GOT3 (cell line): ENCODE results near the gene AKT1S1.

ENCODE experiments used
- DNase-seq: peaks from one replicate; lab custom pipeline; 2025; ENCODE audit warnings: mixed read lengths; lab: John Stamatoyannopoulos, UW

AKT1S1 gene

GRCh38 chr19:49883094-49883493 lies 5.9 kb upstream of the AKT1S1 start:
- DNase-seq, result no peak

- no peak for DNase-seq
These were observed 5.5 kb upstream of the AKT1S1 start for GRCh38 chr19:49882643-49883042.

- DNase-seq, result no peak
These were observed 4.7 kb upstream of the AKT1S1 start for GRCh38 chr19:49881672-49882394.

DNA sequence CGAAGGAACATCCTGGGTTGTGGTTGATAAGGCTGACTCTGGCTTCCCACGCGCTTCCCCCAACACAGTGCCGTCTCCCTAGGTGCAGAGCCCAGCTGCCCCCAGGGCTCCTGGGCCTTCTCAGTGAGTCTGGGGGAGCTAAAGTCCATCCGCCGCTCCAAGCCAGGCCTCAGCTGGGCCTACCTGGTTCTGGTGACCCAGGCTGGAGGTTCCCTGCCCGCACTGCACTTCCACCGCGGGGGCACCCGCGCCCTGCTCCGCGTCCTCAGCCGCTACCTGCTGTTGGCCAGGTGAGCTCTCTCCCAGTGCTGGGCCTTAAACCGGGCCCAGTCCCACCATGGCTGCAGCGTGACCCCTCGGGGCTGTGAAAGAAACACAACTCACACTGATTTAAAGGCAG lies 4.0 kb upstream of the AKT1S1 start:
- DNase-seq, result no peak

DNA sequence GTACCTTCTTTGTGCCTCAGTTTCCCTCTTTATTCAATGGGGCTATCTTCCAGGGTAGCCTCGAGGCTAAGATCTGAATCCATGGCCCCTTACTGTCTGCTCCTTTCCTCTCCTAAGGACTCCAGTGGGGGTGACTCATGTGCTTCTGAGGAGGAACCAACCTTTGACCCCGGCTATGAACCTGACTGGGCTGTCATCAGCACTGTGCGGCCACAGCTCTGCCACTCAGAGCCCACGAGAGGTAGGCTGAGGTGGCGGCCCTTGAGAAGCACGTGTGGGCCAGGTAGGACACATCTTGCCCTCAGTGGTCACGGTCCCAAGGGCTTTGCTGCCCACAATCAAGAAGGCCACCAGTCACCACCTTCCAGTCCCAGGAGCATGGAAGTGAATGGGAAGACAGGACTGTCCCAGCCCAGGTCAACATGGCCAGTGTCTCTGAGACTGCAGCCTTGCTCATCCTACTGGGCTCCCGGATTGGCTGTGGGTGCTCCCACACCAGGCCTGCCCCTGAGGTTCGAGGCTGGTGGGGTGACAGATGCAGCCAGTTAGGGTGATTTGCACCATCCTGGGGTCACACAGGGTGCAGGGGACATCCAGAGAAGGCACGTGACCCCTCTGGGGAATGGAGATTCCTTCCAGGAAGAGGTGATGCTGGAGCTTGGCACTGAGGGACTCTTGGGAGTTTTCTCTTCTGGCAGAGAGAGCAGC lies 3.2 kb upstream of the AKT1S1 start:
- no peak for DNase-seq

GRCh38 chr19:49879243-49879963 lies 2.2 kb upstream of the AKT1S1 start:
- no peak for DNase-seq

GRCh38 chr19:49878744-49879070 lies 1.6 kb upstream of the AKT1S1 start:
- DNase-seq, result no peak

GRCh38 chr19:49877879-49878743 lies 956 bp upstream of the AKT1S1 start:
- peak; percentile 92 for DNase-seq

- DNase-seq, result peak; percentile 90
These were observed 634 bp downstream of the AKT1S1 start for GRCh38 chr19:49876422-49877019.

DNA sequence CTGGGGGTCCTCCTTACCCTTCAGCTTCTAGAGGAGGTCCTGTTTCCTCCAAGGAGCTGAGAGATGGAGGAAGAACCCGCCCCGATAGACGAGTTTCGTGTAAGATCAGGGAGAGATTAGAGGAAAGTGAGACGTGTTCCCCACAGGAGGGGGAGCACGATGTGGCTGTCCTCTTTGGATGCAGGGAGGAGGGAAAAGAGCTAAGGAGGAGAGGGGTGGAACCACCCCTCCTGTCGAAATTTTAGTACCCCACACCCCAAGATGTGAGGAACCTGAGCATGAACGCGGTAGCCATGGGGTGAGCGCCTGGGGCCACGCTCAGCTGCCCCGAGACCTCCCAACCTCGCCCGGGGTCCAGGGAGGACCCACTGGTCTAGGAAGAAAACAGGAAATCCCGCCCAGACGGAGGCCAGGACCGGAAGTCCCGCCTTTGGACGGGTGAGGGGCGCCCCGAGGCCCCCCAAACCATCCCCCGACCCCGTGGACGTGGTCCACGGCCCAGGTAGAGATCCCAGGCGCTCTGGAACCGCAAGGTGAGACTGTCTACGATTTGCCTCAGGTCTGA lies 1.2 kb downstream of the AKT1S1 start:
- no peak for DNase-seq

DNA sequence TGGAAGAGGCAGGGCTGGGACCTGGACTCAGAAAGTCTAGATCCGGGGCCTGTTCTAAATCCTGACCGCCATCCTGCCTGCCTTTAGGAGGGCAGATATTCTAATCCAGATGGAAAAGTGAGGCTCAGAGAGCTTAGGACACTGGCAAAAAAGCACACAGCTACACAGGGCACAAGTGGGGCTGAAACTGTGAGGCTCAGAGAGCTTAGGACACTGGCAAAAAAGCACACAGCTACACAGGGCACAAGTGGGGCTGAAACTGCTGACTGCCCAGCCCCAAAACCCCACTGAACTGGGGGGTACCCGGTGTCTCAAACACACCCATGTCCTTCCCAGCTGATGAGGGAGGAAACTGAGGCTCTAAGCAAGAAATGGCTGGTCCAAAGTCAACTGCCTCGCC lies 2.0 kb downstream of the AKT1S1 start:
- DNase-seq, result no peak

DNA sequence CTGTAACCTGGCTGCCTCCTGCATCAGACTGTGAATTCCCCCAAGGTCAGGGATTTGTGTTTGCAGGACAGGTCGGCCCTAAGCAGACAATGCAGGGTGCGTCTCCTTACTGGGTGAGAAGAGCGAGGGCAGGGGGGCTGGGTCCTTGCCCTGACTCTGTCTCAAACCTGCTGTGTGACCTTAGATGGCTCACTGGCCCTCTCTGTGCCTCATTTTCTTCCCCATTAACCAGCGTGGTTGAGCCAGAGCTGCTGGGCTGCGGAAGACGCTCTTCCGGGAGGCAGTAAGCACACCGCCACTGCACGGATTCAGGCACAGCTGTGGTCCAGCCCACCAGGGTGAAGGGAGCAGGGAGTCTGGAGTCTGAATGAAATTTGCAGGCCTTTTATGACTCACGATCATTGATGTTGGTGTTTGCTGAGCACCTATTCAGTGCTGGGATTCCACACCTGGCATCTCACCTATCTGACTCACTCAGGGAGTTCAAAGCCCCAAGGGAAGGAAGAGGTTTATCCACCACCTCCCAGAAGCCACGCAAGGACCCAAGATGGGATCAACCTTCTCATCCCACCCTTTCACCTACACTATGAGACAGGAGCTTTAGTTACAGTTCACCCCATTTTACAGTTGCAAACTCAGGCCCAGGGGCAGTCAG lies 2.5 kb downstream of the AKT1S1 start:
- DNase-seq, result no peak

DNA sequence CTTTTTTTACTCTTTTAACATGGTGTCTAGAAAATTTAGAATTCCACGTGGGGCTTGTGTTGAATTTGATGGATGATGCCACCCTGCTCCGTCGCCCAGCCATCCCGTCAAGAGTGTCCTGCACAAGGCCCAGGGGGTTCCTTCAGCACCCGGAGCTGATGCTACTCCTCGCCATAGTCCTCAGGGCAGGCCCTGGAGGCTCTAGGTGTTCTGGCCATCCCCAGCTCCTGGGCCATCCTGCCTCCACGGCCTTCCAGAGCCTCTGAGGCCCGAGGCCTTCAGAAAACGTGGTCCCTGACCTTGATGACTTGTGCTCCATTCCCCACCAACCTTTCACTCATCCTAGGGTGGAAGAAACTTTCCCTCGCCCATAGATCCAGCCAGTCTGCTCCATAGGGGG lies 3.3 kb downstream of the AKT1S1 start:
- DNase-seq, result no peak

DNA sequence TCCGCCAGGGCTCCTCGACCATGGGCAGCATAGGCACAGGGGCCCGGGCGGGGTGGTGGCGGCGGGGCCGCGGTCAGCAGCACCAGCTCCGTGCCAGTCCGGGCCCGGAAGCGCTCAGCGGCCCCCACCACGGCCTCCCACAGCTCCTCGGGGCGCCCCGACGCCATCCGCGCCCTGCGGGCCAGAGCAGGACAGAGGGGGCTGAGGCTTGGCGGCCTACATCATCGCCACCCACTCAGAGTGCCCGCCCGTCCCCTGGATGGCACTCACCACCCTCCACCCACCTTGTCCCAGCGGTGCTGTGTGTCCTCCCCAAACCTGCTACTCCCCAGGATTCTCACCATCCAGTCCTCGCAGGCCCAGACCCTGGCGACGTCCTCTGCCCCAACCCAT lies 4.0 kb downstream of the AKT1S1 start:
- no peak for DNase-seq

GRCh38 chr19:49872245-49873128 lies 4.7 kb downstream of the AKT1S1 start:
- DNase-seq, result no peak

DNA sequence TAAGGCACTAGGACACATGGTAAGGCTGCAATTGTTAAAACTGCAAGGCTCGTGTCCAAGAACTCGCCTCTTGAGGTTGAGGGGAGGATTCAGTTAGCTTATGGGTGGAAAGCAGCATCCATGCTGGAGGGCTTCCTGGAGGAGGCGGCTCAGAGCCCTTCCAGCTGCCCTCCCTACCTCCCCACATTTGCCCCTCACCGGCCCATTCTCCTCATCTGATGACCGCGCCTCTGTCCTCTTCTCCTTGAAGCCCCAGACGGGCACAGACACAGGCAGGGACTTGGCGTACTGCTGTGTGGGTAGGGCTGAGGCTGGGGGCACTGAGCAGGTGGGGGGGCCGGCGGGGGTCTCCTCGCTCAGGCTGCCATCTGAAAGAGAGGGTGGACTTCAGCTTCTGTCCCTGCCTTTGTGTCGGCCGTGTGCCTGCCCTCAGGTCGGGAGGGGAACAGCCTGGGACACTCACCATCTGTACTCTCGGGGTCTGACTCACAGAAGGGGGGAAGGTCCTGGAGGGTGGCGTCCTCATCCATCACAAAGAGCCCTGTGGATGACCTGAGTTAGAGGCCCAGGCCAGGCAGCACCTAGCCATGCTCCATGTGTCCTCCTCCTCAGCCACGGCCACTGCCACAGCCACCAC lies 5.7 kb downstream of the AKT1S1 start:
- DNase-seq, result no peak

DNA sequence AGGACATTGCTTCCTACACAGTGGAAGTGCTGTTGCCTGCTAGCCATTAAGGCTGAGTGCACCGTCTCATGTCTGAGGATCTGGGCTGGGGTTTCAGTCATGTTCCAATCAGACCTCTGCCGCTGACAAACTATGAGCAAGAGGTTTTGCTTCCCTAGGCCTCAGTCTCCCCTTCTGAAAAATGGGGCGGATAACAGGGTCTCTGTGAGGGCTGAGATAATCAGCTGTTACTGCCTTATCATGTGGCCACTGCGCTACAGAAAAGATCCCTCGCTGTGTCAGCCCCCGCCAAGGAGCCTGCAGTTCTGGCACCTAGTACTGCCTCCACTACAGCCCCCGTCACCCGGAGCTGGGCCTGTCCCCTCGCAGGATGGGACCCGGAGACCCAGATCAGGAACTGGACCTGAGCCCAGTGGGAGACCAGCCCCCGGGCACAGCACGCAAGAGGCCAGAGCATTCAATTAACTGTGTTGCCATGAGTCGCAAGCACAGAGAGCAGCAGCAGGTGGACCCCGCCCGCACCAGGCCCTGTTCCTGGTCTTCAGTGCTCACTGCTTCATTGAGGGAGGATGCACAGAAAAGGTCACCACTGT lies 6.8 kb downstream of the AKT1S1 start:
- no peak for DNase-seq

DNA sequence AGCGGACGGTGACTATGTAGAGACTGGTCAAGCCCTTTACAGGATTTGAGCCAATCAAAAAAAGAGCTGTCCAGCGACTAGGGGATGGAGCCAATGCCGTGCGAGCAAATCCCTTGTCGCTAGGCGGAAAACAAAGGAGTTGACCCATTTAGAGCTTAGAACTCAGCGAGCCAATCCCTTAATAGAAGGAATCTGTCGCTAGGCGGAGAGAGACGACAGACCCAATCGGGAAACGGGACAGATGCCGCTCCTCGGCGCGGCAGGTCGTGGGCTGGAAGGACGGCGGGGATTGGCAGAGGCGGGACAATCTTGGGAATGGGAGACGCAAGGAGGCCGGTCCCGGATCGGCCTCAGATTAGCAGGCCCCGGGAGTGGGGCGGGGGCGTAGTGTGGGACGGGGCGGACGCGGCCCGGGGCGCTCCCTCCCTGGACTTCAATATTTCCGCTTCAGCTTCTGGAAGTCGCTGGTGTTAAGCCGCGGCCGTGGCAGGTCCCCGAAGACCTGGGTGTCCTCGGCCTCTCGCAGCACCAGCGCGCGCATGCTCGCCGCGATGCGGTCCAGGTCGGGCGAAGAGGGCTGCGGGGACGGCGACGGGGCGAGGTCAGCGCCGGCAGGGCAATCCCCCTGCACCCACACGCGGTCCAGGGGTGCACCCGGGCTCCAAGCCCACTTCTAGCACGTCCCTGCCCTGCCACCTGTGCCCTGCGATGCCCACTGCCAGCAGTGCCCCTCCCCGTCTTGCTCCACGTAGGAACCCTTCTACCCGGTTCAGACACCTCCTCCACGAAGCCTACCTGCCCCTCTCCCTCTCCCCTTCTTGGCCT lies 7.5 kb downstream of the AKT1S1 start:
- peak; percentile 95 for DNase-seq
